Measurements from ENCODE around the gene MYO10.
"Not testable (repeated sequence)": the region's sequence is repeated elsewhere in the genome, so short reads cannot be mapped to it uniquely, and the experiment has no call there.

MYO10 gene

GRCh38 chr5:16879650-16880049, 56.4 kb downstream of the MYO10 start:
- H3K4me2 ChIP-seq (ENCODE audit: insufficient read depth, low read length): no peak overlapping the region

GRCh38 chr5:16879191-16879590, 56.9 kb downstream of the MYO10 start:
- no peaks in the 10 kb centered on the region for H3K27me3 ChIP-seq (ENCODE audit: insufficient read depth, low read length, poor library complexity)
- no peak for DNase-seq
- H3K36me3 ChIP-seq (ENCODE audit: insufficient read depth, low read length): no peaks in the 10 kb centered on the region
- ATAC-seq (ENCODE audit: insufficient read depth, low read depth): no peak
- H3K79me2 ChIP-seq (ENCODE audit: insufficient read depth, low read length): no peaks in the 10 kb centered on the region
- no peak overlapping the region for H3K4me2 ChIP-seq (ENCODE audit: insufficient read depth, low read length)
- no peak overlapping the region for H3K9ac ChIP-seq (ENCODE audit: low read depth, low read length)
- no peak overlapping the region for H3K4me3 ChIP-seq (ENCODE audit: low read depth in 1 of 2, low read length in 2 of 2)
- H3K4me1 ChIP-seq (ENCODE audit: insufficient read depth, low read length): no peaks in the 10 kb centered on the region
- H4K20me1 ChIP-seq (ENCODE audit: insufficient read depth, low read length): no peaks in the 10 kb centered on the region
- TF ChIP-seq CTCF (IDR thresholded peaks at IDR 0.05; ENCODE audit: borderline replicate concordance, extremely low read depth, low read length, poor library complexity, severe bottlenecking) (no peak), EZH2 (IDR thresholded peaks at IDR 0.05; ENCODE audit: borderline replicate concordance, low read depth, low read length, severe bottlenecking) (no peak)
- no peak overlapping the region for H2AFZ ChIP-seq (ENCODE audit: low read depth, low read length)
- no peak overlapping the region for H3K27ac ChIP-seq (ENCODE audit: low read length)
- no peaks in the 10 kb centered on the region for H3K9me3 ChIP-seq (ENCODE audit: insufficient read depth, low read length, severe bottlenecking)

More at GRCh38 chr5:16879650-16880049, 56.4 kb downstream of the MYO10 start:
- no peak overlapping the region for H3K4me3 ChIP-seq (ENCODE audit: low read depth in 1 of 2, low read length in 2 of 2)
- DNase-seq: no peak
- no peaks in the 10 kb centered on the region for H4K20me1 ChIP-seq (ENCODE audit: insufficient read depth, low read length)
- no peak overlapping the region for H3K27ac ChIP-seq (ENCODE audit: low read length)
- H2AFZ ChIP-seq (ENCODE audit: low read depth, low read length): no peak overlapping the region
- H3K9ac ChIP-seq (ENCODE audit: low read depth, low read length): no peak overlapping the region
- H3K4me1 ChIP-seq (ENCODE audit: insufficient read depth, low read length): no peaks in the 10 kb centered on the region
- H3K79me2 ChIP-seq (ENCODE audit: insufficient read depth, low read length): no peaks in the 10 kb centered on the region
- no peak for ATAC-seq (ENCODE audit: insufficient read depth, low read depth)
- H3K27me3 ChIP-seq (ENCODE audit: insufficient read depth, low read length, poor library complexity): no peaks in the 10 kb centered on the region
- TF ChIP-seq CTCF (IDR thresholded peaks at IDR 0.05; ENCODE audit: borderline replicate concordance, extremely low read depth, low read length, poor library complexity, severe bottlenecking) (no peak), EZH2 (IDR thresholded peaks at IDR 0.05; ENCODE audit: borderline replicate concordance, low read depth, low read length, severe bottlenecking) (no peak)
- no peaks in the 10 kb centered on the region for H3K9me3 ChIP-seq (ENCODE audit: insufficient read depth, low read length, severe bottlenecking)
- no peaks in the 10 kb centered on the region for H3K36me3 ChIP-seq (ENCODE audit: insufficient read depth, low read length)

- no peaks in the 10 kb centered on the region for H3K4me1 ChIP-seq (ENCODE audit: insufficient read depth, low read length)
- no peak overlapping the region for H3K27ac ChIP-seq (ENCODE audit: low read length)
- no peak overlapping the region for H3K9ac ChIP-seq (ENCODE audit: low read depth, low read length)
- H3K79me2 ChIP-seq (ENCODE audit: insufficient read depth, low read length): no peaks in the 10 kb centered on the region
- H3K4me3 ChIP-seq (ENCODE audit: low read depth in 1 of 2, low read length in 2 of 2): no peak overlapping the region
- no peak overlapping the region for H2AFZ ChIP-seq (ENCODE audit: low read depth, low read length)
- H4K20me1 ChIP-seq (ENCODE audit: insufficient read depth, low read length): no peaks in the 10 kb centered on the region
- no peak for ATAC-seq (ENCODE audit: insufficient read depth, low read depth)
- H3K27me3 ChIP-seq (ENCODE audit: insufficient read depth, low read length, poor library complexity): no peaks in the 10 kb centered on the region
- DNase-seq: no peak
- TF ChIP-seq EZH2 (IDR thresholded peaks at IDR 0.05; ENCODE audit: borderline replicate concordance, low read depth, low read length, severe bottlenecking) (no peak), CTCF (IDR thresholded peaks at IDR 0.05; ENCODE audit: borderline replicate concordance, extremely low read depth, low read length, poor library complexity, severe bottlenecking) (no peak)
- no peaks in the 10 kb centered on the region for H3K9me3 ChIP-seq (ENCODE audit: insufficient read depth, low read length, severe bottlenecking)
- H3K36me3 ChIP-seq (ENCODE audit: insufficient read depth, low read length): no peaks in the 10 kb centered on the region
- no peak overlapping the region for H3K4me2 ChIP-seq (ENCODE audit: insufficient read depth, low read length)
Measured at GRCh38 chr5:16877267-16877935, 58.7 kb downstream of the MYO10 start.

GRCh38 chr5:16874424-16874823, 61.7 kb downstream of the MYO10 start:
- not testable (repeated sequence) for H3K4me1 ChIP-seq (ENCODE audit: insufficient read depth, low read length); H3K27me3 ChIP-seq (ENCODE audit: insufficient read depth, low read length, poor library complexity); H3K36me3 ChIP-seq (ENCODE audit: insufficient read depth, low read length)

More at GRCh38 chr5:16874424-16874823, 61.7 kb downstream of the MYO10 start:
- not testable (repeated sequence) for DNase-seq; H4K20me1 ChIP-seq (ENCODE audit: insufficient read depth, low read length); H3K27ac ChIP-seq (ENCODE audit: low read length); H3K9me3 ChIP-seq (ENCODE audit: insufficient read depth, low read length, severe bottlenecking); H2AFZ ChIP-seq (ENCODE audit: low read depth, low read length); H3K4me3 ChIP-seq (ENCODE audit: low read depth in 1 of 2, low read length in 2 of 2); H3K79me2 ChIP-seq (ENCODE audit: insufficient read depth, low read length); ATAC-seq (ENCODE audit: insufficient read depth, low read depth); H3K9ac ChIP-seq (ENCODE audit: low read depth, low read length); H3K4me2 ChIP-seq (ENCODE audit: insufficient read depth, low read length)
